Measurements from ENCODE around the gene HTR2B.
"Not testable (repeated sequence)": the region's sequence is repeated elsewhere in the genome, so short reads cannot be mapped to it uniquely, and the experiment has no call there.

The HTR2B gene

DNA sequence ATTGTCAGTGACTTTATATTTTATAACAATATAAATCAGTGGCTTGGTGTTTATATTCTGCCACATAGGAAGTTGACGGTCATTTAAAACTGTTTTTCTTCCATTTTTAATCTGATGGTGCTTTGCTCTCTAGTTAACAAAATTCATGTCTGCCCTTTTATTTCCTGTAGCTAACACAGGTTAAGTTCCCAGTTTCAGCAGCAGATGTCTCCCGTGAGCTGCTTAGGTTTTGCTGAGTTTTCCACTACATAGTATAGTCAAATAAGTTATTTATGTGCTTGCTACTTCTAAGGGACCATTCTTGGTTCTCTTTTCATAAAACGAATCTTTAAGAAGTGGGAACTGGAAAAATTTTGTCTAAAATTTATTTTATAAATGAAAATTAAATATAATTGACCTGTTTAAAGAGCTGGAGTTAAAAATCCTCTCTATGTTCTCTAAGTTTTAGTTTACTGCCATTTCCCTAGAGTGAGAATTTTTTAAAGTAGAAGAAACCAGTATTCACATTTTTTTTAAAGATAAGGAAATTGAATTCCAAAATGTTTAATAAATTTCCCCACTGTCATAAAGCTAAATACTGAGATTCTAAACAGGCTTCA is 20.6 kb downstream of the HTR2B start:
- no peak overlapping the region for H2BK5ac ChIP-seq (ENCODE audit: low read depth, low read length, poor library complexity)
- no peaks in the 10 kb centered on the region for H3K79me1 ChIP-seq (ENCODE audit: low read length)
- no peak overlapping the region for H4K12ac ChIP-seq (ENCODE audit: low read depth, low read length)
- no peaks in the 10 kb centered on the region for H3K79me2 ChIP-seq (ENCODE audit: control insufficient read depth, insufficient read depth, low read length, poor library complexity)
- DNase-seq = peak; percentile 61 to 87
- no peak overlapping the region for H3K4ac ChIP-seq (ENCODE audit: low read depth, low read length)
- H3K23ac ChIP-seq (ENCODE audit: low read length) = no peak overlapping the region
- peaks cover 18 to 29% of the 10 kb centered on the region in 2 experiments for H3K36me3 ChIP-seq (ENCODE audit: control insufficient read depth in 1 of 2, insufficient read depth in 2 of 2, low read length in 2 of 2)
- no peak overlapping the region for H3K18ac ChIP-seq (ENCODE audit: low read length)
- H3K27me3 ChIP-seq (ENCODE audit: insufficient read depth, low read length) = no peaks in the 10 kb centered on the region
- no peaks in the 10 kb centered on the region for H3K4me1 ChIP-seq (ENCODE audit: control insufficient read depth in 1 of 2, insufficient read depth in 2 of 2, low read length in 2 of 2)
- H2BK12ac ChIP-seq (ENCODE audit: low read length) = no peak overlapping the region
- no peak overlapping the region for H2AFZ ChIP-seq (ENCODE audit: insufficient read depth, low read length, poor library complexity)
- no peak overlapping the region for H3K14ac ChIP-seq (ENCODE audit: low read length)
- H3K9me3 ChIP-seq (ENCODE audit: insufficient read depth, low read depth, low read length) = peaks cover 5% of the 10 kb centered on the region
- H4K91ac ChIP-seq (ENCODE audit: low read depth, low read length) = no peak overlapping the region
- H2BK120ac ChIP-seq (ENCODE audit: insufficient read depth, low read length, poor library complexity) = no peak overlapping the region
- H3K9ac ChIP-seq (ENCODE audit: low read length) = no peak overlapping the region
- H3K4me2 ChIP-seq (ENCODE audit: low read length) = no peak overlapping the region
- no CpG with 5 or more reads among the region's 3 CpGs for WGBS (ENCODE audit: extremely low coverage, insufficient coverage, insufficient read length)
- H3K4me3 ChIP-seq (ENCODE audit: low read depth, low read length) = no peak overlapping the region
- H4K8ac ChIP-seq (ENCODE audit: low read depth, low read length) = no peak overlapping the region
- no peak overlapping the region for H3K27ac ChIP-seq (ENCODE audit: low read depth, low read length)
- no peak overlapping the region for H2AK5ac ChIP-seq (ENCODE audit: low read length)

DNA sequence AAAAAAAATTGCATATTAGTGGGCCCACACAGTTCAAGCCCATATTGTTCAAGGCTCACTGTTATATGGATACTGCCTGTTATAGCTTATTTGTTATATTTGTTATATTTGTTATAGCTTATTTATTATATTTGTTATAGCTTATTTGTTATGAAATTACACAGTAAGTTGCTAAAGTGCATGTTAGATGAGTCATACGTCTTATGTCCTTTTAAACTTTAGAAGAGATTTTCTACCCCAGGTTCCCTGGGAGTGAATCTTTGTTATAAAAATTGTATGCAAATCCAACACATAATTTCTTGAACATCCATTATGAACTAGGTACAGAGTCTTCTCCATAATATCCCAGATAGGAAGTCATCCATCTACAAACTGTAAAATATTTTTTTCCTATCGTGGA is 22.1 kb downstream of the HTR2B start:
- Histone ChIP-seq H3K4ac (ENCODE audit: low read depth, low read length) (no peak overlapping the region), H3K4me2 (ENCODE audit: low read length) (no peak overlapping the region), H3K4me1 (ENCODE audit: control insufficient read depth in 1 of 2, insufficient read depth in 2 of 2, low read length in 2 of 2) (no peaks in the 10 kb centered on the region), H2BK120ac (ENCODE audit: insufficient read depth, low read length, poor library complexity) (no peak overlapping the region), H2BK12ac (ENCODE audit: low read length) (no peak overlapping the region), H2AFZ (ENCODE audit: insufficient read depth, low read length, poor library complexity) (no peak overlapping the region), H3K9ac (ENCODE audit: low read length) (no peak overlapping the region), H3K23ac (ENCODE audit: low read length) (no peak overlapping the region), H4K12ac (ENCODE audit: low read depth, low read length) (no peak overlapping the region), H2AK5ac (ENCODE audit: low read length) (no peak overlapping the region), H3K9me3 (ENCODE audit: insufficient read depth, low read depth, low read length) (peaks cover 7% of the 10 kb centered on the region), H3K27me3 (ENCODE audit: insufficient read depth, low read length) (no peaks in the 10 kb centered on the region), H4K8ac (ENCODE audit: low read depth, low read length) (no peak overlapping the region), H4K91ac (ENCODE audit: low read depth, low read length) (no peak overlapping the region), H3K79me1 (ENCODE audit: low read length) (no peaks in the 10 kb centered on the region), H3K27ac (ENCODE audit: low read depth, low read length) (no peak overlapping the region), H2BK5ac (ENCODE audit: low read depth, low read length, poor library complexity) (no peak overlapping the region), H3K14ac (ENCODE audit: low read length) (no peak overlapping the region), H3K18ac (ENCODE audit: low read length) (no peak overlapping the region), H3K36me3 (ENCODE audit: control insufficient read depth in 1 of 2, insufficient read depth in 2 of 2, low read length in 2 of 2) (peaks cover 17 to 32% of the 10 kb centered on the region in 2 experiments), H3K4me3 (ENCODE audit: low read depth, low read length) (no peak overlapping the region), H3K79me2 (ENCODE audit: control insufficient read depth, insufficient read depth, low read length, poor library complexity) (no peaks in the 10 kb centered on the region)
- no peak for DNase-seq
- WGBS (ENCODE audit: extremely low coverage, insufficient coverage, insufficient read length) = no CpG with 5 or more reads among the region's 2 CpGs

DNA sequence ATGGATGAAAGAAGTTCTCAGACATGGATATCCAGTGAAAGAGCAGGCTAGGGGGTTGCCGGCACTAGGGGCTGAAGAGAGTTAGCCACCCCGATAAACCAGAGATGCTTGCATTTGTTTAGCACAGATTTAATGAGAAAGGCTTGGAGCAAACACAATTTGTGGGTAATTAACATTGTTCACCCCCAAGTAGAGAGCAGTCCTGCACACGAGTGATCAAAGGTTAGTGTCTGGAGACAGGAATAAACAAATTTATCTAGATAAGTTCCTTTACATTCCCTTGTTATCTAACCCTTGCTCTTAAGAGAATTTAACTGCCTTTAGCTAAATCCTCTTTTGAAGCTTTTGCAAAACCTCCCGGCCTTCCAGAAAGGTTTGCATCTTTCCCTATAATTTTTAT is 23.9 kb downstream of the HTR2B start:
- Histone ChIP-seq H3K27ac (ENCODE audit: low read depth, low read length) (no peak overlapping the region), H2AK5ac (ENCODE audit: low read length) (no peak overlapping the region), H2AFZ (ENCODE audit: insufficient read depth, low read length, poor library complexity) (no peak overlapping the region), H3K4me2 (ENCODE audit: low read length) (no peak overlapping the region), H3K36me3 (ENCODE audit: control insufficient read depth in 1 of 2, insufficient read depth in 2 of 2, low read length in 2 of 2) (peaks cover 20 to 37% of the 10 kb centered on the region in 2 experiments), H4K91ac (ENCODE audit: low read depth, low read length) (no peak overlapping the region), H3K4me1 (ENCODE audit: control insufficient read depth in 1 of 2, insufficient read depth in 2 of 2, low read length in 2 of 2) (no peaks in the 10 kb centered on the region), H2BK120ac (ENCODE audit: insufficient read depth, low read length, poor library complexity) (no peak overlapping the region), H3K9me3 (ENCODE audit: insufficient read depth, low read depth, low read length) (peaks cover 7% of the 10 kb centered on the region), H2BK5ac (ENCODE audit: low read depth, low read length, poor library complexity) (no peak overlapping the region), H4K8ac (ENCODE audit: low read depth, low read length) (no peak overlapping the region), H3K4me3 (ENCODE audit: low read depth, low read length) (no peak overlapping the region), H4K12ac (ENCODE audit: low read depth, low read length) (no peak overlapping the region), H3K79me1 (ENCODE audit: low read length) (no peaks in the 10 kb centered on the region), H2BK12ac (ENCODE audit: low read length) (no peak overlapping the region), H3K18ac (ENCODE audit: low read length) (no peak overlapping the region), H3K14ac (ENCODE audit: low read length) (no peak overlapping the region), H3K27me3 (ENCODE audit: insufficient read depth, low read length) (no peaks in the 10 kb centered on the region), H3K9ac (ENCODE audit: low read length) (no peak overlapping the region), H3K4ac (ENCODE audit: low read depth, low read length) (no peak overlapping the region), H3K23ac (ENCODE audit: low read length) (no peak overlapping the region), H3K79me2 (ENCODE audit: control insufficient read depth, insufficient read depth, low read length, poor library complexity) (no peaks in the 10 kb centered on the region)
- no peak for DNase-seq
- WGBS (ENCODE audit: extremely low coverage, insufficient coverage, insufficient read length) = no CpG with 5 or more reads among the region's 4 CpGs

DNA sequence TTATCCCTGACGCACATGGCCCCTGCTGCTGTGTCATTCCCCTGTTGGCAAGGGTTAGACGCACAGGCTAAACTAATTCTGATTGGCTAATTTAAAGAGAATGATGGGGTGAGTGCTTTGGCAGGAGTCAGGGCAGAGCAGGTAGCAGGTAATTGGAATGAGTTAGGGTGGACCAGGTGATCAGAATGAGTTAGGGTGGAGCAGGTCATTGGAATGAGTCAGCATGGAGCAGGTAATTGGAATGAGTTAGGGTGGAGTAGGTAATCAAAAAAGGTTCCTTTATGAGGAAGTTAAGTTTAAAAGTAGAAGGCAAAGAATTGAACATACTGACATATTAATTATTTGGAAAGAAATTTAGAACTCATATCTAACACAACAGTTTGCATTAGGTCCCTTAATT is 24.5 kb downstream of the HTR2B start:
- H2BK12ac ChIP-seq (ENCODE audit: low read length); H3K18ac ChIP-seq (ENCODE audit: low read length); H3K4me1 ChIP-seq (ENCODE audit: control insufficient read depth in 1 of 2, insufficient read depth in 2 of 2, low read length in 2 of 2); H3K27ac ChIP-seq (ENCODE audit: low read depth, low read length); H3K4me3 ChIP-seq (ENCODE audit: low read depth, low read length); H3K4ac ChIP-seq (ENCODE audit: low read depth, low read length); H2AFZ ChIP-seq (ENCODE audit: insufficient read depth, low read length, poor library complexity); H3K23ac ChIP-seq (ENCODE audit: low read length); H3K14ac ChIP-seq (ENCODE audit: low read length); H3K4me2 ChIP-seq (ENCODE audit: low read length); H4K8ac ChIP-seq (ENCODE audit: low read depth, low read length); H3K9me3 ChIP-seq (ENCODE audit: insufficient read depth, low read depth, low read length); H2AK5ac ChIP-seq (ENCODE audit: low read length); H3K79me2 ChIP-seq (ENCODE audit: control insufficient read depth, insufficient read depth, low read length, poor library complexity); H2BK120ac ChIP-seq (ENCODE audit: insufficient read depth, low read length, poor library complexity); H4K12ac ChIP-seq (ENCODE audit: low read depth, low read length); H4K91ac ChIP-seq (ENCODE audit: low read depth, low read length); H3K79me1 ChIP-seq (ENCODE audit: low read length); H3K9ac ChIP-seq (ENCODE audit: low read length); H2BK5ac ChIP-seq (ENCODE audit: low read depth, low read length, poor library complexity); H3K27me3 ChIP-seq (ENCODE audit: insufficient read depth, low read length); DNase-seq: not testable (repeated sequence)
- WGBS (ENCODE audit: extremely low coverage, insufficient coverage, insufficient read length) = no CpG with 5 or more reads among the region's 2 CpGs
- H3K36me3 ChIP-seq (ENCODE audit: control insufficient read depth in 1 of 2, insufficient read depth in 2 of 2, low read length in 2 of 2) = peaks cover 22 to 37% of the 10 kb centered on the region in 2 experiments
